Natural killer cell (primary cell): ENCODE measurements around the gene TENM4. TPM values are rescaled to one million over a fixed set of nuclear protein-coding genes. Genes with fewer than 3 reads are reported as not detected.

ENCODE experiments used
- ATAC-seq, 3 donors: fragments of 150-1000 bp in 2 of 3; fragments of 200-7000 bp in 1 of 3; cut with Tn5 transposase; 1 replicate in 1 of 3; 2 replicates in 2 of 3; pipeline ENCODE4 v1.10.0; 2021; ENCODE audit warnings: mild to moderate bottlenecking in 2 of 3, moderate library complexity in 2 of 3
- DNase-seq, 2 donors: peaks; one replicate each; pipeline versions ENCODE4 v3.0.0 to v3.0.0-alpha.2; 2013 to 2021; ENCODE audit warnings: mixed read lengths in 1 of 2
- H3K27ac ChIP-seq: one replicate; pipeline ENCODE4 v1.5.1; 2013; ENCODE audit warnings: mild to moderate bottlenecking, low read length
- H3K27me3 ChIP-seq: one replicate; pipeline ENCODE4 v1.6.1; 2013; ENCODE audit warnings: low read length; ENCODE audit not compliant: control insufficient read depth, insufficient read depth
- H3K36me3 ChIP-seq: one replicate; pipeline ENCODE4 v1.6.1; 2013; ENCODE audit warnings: low read length; ENCODE audit not compliant: control insufficient read depth, insufficient read depth
- H3K4me1 ChIP-seq: one replicate; pipeline ENCODE4 v1.6.1; 2013; ENCODE audit warnings: low read length; ENCODE audit not compliant: control insufficient read depth, insufficient read depth
- H3K4me3 ChIP-seq: one replicate; pipeline ENCODE4 v1.5.1; 2013; ENCODE audit warnings: low read length
- H3K9me3 ChIP-seq: one replicate; pipeline ENCODE4 v1.6.1; 2013; ENCODE audit warnings: low read length; ENCODE audit not compliant: control insufficient read depth, insufficient read depth
- H3K27ac Mint-ChIP-seq, 2 donors: one replicate each; pipeline ENCODE4 v1.8.0; 2022; ENCODE audit warnings: mild to moderate bottlenecking in 2 of 2, mixed read lengths in 2 of 2, moderate library complexity in 1 of 2
- H3K27me3 Mint-ChIP-seq, 2 donors: one replicate each; pipeline ENCODE4 v1.8.0; 2022; ENCODE audit warnings: low read depth in 2 of 2, mixed read lengths in 2 of 2
- H3K36me3 Mint-ChIP-seq: one replicate; pipeline ENCODE4 v1.8.0; 2022; ENCODE audit warnings: mixed read lengths
- H3K4me1 Mint-ChIP-seq, 2 donors: one replicate each; pipeline ENCODE4 v1.8.0; 2022; ENCODE audit warnings: mixed read lengths in 2 of 2
- H3K4me3 Mint-ChIP-seq: one replicate; pipeline ENCODE4 v1.8.0; 2022; ENCODE audit warnings: mild to moderate bottlenecking, moderate library complexity, mixed read lengths
- H3K9me3 Mint-ChIP-seq, 2 donors: one replicate each; pipeline ENCODE4 v1.8.0; 2022; ENCODE audit warnings: mixed read lengths in 2 of 2
- WGBS: methylation state at CpG from one replicate; pipeline ENCODE4 v1.1.7; 2013; ENCODE audit warnings: missing lambda C conversion rate; ENCODE audit not compliant: insufficient coverage; 5-methylcytosine and 5-hydroxymethylcytosine counted together
- intact Hi-C: fragments of 100-400 bp; cut with micrococcal nuclease; formaldehyde crosslinking; loops from one replicate; pipeline ENCODE4 v1.14.2; 2022
- total RNA-seq, 4 donors: library from RNA; stranded (reverse); fragments of 120-200 nt in 1 of 4; gene quantifications; one replicate each; pipeline versions ENCODE4 v1.2.3 to v1.2.4, GENCODE V29; 2013 to 2022
- TF ChIP-seq, protein P1 (sequence below): fragments of 200-600 bp; IDR thresholded peaks from one replicate; pipeline ENCODE4 v1.8.0; 2022; ENCODE audit warnings: antibody characterized with exemption

The TENM4 gene
- total RNA-seq, 3 donors from 2014 or later (not counting 1 experiment from before 2014, with no cell fraction given): 0.63 to 0.75 TPM; not detected in 1

DNA sequence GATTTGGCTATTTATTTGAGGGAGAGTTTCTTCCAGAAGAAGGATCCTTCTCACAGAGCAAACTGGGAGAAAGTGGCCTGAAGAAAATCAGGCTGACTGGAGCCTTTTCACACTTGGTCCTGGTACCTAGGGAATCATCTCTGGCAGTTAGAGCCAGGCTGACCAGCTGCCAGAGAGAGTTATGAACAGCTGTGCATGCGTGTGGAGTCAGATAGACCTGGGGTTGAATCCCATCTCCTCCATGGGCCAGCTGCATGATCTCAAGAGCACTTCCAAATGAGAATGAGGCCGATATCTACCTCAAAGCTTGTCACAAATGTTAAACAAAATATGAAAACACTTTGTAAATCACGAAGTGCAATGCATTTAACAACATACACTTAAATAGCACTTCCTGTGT lies 390.0 kb downstream of the TENM4 start:
- DNase-seq (no peak), ATAC-seq (no peak)
- Histone ChIP-seq H3K36me3 (no peaks in the 10 kb centered on the region), H3K4me3 (no peak overlapping the region), H3K9me3 (no peaks in the 10 kb centered on the region), H3K27ac (no peak overlapping the region), H3K4me1 (no peaks in the 10 kb centered on the region), H3K27me3 (peaks cover 2% of the 10 kb centered on the region)
- H3K4me3 Mint-ChIP-seq: no peak overlapping the region
- TF ChIP-seq, protein P1, sequence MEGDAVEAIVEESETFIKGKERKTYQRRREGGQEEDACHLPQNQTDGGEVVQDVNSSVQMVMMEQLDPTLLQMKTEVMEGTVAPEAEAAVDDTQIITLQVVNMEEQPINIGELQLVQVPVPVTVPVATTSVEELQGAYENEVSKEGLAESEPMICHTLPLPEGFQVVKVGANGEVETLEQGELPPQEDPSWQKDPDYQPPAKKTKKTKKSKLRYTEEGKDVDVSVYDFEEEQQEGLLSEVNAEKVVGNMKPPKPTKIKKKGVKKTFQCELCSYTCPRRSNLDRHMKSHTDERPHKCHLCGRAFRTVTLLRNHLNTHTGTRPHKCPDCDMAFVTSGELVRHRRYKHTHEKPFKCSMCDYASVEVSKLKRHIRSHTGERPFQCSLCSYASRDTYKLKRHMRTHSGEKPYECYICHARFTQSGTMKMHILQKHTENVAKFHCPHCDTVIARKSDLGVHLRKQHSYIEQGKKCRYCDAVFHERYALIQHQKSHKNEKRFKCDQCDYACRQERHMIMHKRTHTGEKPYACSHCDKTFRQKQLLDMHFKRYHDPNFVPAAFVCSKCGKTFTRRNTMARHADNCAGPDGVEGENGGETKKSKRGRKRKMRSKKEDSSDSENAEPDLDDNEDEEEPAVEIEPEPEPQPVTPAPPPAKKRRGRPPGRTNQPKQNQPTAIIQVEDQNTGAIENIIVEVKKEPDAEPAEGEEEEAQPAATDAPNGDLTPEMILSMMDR: no peak
- no peaks in the 10 kb centered on the region for H3K36me3 Mint-ChIP-seq
- no peak overlapping the region for H3K27ac Mint-ChIP-seq
- no peaks in the 10 kb centered on the region for H3K4me1 Mint-ChIP-seq
- H3K27me3 Mint-ChIP-seq: no peaks in the 10 kb centered on the region
- WGBS: 41% methylated on average over 3 of the region's 3 CpGs
- no peaks in the 10 kb centered on the region for H3K9me3 Mint-ChIP-seq
- intact Hi-C loops: no loop called here

DNA sequence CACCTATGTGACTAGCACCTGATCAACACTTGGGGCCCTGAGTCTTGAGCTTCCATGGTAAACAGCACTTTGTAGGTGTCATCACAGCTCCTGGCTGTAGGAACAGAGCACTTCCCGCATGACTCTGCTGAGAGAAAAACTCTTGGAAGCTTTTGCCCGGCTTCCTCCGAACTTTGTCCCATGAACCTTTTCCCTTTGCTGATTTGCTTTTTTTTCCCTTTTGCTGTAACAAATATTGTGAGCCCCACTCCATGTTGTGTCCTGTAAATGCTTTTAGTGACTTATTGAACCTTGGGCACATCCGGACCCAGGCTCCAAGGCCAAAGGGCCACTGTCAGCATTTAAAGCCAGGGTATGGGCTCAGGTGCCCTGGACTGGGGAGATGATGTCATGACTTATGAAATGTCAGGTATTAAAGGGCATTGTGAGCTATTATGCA lies 391.1 kb downstream of the TENM4 start:
- DNase-seq (no peak), ATAC-seq (no peak)
- no peaks in the 10 kb centered on the region for H3K9me3 Mint-ChIP-seq
- no peak overlapping the region for H3K27ac Mint-ChIP-seq
- Histone ChIP-seq H3K4me1 (no peaks in the 10 kb centered on the region), H3K36me3 (no peaks in the 10 kb centered on the region), H3K4me3 (no peak overlapping the region), H3K9me3 (no peaks in the 10 kb centered on the region), H3K27ac (no peak overlapping the region), H3K27me3 (peaks cover 2% of the 10 kb centered on the region)
- peaks cover 0 to 3% of the 10 kb centered on the region in 2 donors for H3K27me3 Mint-ChIP-seq
- intact Hi-C loops: no loop called here
- WGBS: 89% methylated on average over 4 of the region's 4 CpGs
- no peak overlapping the region for H3K4me3 Mint-ChIP-seq
- TF ChIP-seq, protein P1: no peak
- H3K36me3 Mint-ChIP-seq: no peaks in the 10 kb centered on the region
- H3K4me1 Mint-ChIP-seq: no peaks in the 10 kb centered on the region

DNA sequence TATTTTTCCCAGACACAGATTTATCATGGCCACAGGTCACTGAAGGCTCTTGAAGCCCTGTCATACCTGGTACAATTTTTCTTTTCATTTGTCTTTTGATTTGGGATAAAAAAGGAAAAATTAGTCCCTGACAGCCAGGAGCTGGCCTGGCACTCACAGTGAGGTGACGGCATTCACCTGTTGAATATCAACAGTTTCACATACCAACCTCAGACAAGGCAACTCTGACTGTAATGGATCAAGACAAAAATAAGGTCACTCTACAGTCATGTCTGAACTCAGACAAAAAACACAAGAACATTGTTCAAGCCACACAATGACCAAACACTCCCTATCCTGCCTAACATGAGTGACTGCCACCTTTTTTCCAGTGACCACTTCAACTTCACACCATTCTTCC lies 392.9 kb downstream of the TENM4 start:
- Mint-ChIP-seq H3K4me1 (no peaks in the 10 kb centered on the region), H3K36me3 (no peaks in the 10 kb centered on the region), H3K27me3 (peaks cover 5 to 8% of the 10 kb centered on the region in 2 donors), H3K27ac (no peak overlapping the region), H3K9me3 (no peaks in the 10 kb centered on the region), H3K4me3 (no peak overlapping the region)
- DNase-seq: no peak
- no peaks in the 10 kb centered on the region for H3K36me3 ChIP-seq
- ATAC-seq: no peak
- no peak overlapping the region for H3K4me3 ChIP-seq
- intact Hi-C loops: no loop called here
- 95% methylated on average over 1 of the region's 1 CpG for WGBS
- no peaks in the 10 kb centered on the region for H3K9me3 ChIP-seq
- TF ChIP-seq, protein P1: no peak
- H3K4me1 ChIP-seq: no peaks in the 10 kb centered on the region
- no peak overlapping the region for H3K27ac ChIP-seq
- peaks cover 2% of the 10 kb centered on the region for H3K27me3 ChIP-seq

DNA sequence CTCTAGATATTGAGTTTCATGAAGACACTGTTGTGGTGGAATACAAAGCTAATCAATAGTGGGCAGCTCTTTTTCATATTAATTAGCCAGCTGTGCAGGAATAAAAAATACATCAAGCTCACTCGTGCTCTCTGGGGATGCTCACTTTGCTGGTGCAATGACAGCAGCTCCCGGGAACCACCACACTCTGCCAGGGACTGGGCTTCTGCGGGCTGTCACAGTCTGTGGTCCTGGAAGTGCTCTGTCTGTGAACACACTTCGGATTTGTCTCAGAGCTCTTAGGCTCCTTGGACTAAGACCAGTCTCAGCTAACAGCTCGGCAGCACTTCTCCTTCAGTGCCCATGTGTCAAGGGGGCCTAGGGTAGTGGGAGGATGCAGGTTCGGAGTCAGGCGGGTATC lies 393.5 kb downstream of the TENM4 start:
- no peak for DNase-seq
- WGBS: 76% methylated on average over 7 of the region's 7 CpGs

More for the DNA sequence above, 393.5 kb downstream of the TENM4 start:
- H3K4me1 ChIP-seq: no peaks in the 10 kb centered on the region
- Mint-ChIP-seq H3K4me3 (no peak overlapping the region), H3K9me3 (no peaks in the 10 kb centered on the region), H3K36me3 (no peaks in the 10 kb centered on the region), H3K27me3 (peaks cover 6 to 13% of the 10 kb centered on the region in 2 donors), H3K27ac (no peak overlapping the region), H3K4me1 (no peaks in the 10 kb centered on the region)
- no peak for ATAC-seq
- H3K36me3 ChIP-seq: no peaks in the 10 kb centered on the region
- TF ChIP-seq, protein P1: no peak
- no peak overlapping the region for H3K27ac ChIP-seq
- intact Hi-C loops: no loop called here
- H3K9me3 ChIP-seq: no peaks in the 10 kb centered on the region
- no peak overlapping the region for H3K4me3 ChIP-seq
- H3K27me3 ChIP-seq: peaks cover 2% of the 10 kb centered on the region
